ENCODE results near the gene XIAP.

The XIAP gene

GRCh38 chrX:123961268-123962005 is 101.6 kb downstream of the XIAP start, which contains the start of gene STAG2:
STAG2 (plus strand) TSS chrX:123961706; CDS start chrX:124022628, 60,922 bp downstream.
- DNase-seq (ENCODE audit: low spot score): peak; percentile 57

DNA sequence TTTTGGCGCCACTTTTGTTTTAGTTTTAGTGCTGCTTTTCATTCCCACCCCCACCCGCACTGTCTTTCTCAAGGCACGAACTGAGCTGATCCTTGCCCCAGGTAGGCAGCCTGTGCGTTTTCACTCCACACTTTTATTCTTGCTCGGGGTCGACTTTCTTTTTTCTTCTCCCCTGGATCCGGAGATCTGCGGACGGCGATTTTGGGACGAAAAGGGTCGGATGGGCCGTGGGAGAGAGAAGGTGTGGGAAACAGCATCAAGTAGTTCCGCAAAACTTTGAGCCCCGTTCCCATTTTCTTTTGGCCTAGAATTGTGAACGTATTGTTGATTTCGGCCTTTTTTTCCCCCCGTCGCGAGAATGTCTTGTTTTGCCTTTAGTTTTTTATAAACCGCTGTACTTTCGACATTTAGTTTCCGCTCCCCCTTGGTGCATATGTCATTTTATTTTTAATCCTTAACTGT is 102.2 kb downstream of the XIAP start:
- peak; percentile 9 for DNase-seq (ENCODE audit: low spot score)

- DNase-seq (ENCODE audit: low spot score): peak; percentile 78
These were observed 103.0 kb downstream of the XIAP start for GRCh38 chrX:123962794-123963373.
